Measurements from ENCODE around the gene LIMCH1. TPM values are rescaled to one million over a fixed set of nuclear protein-coding genes. Genes with fewer than 3 reads are reported as not detected.
"Not testable (repeated sequence)": the region's sequence is repeated elsewhere in the genome, so short reads cannot be mapped to it uniquely, and the experiment has no call there.

LIMCH1 gene
- total RNA-seq, 1 donor from 2014 or later, result 369 TPM

GRCh38 chr4:41644288-41644914 lies 106.4 kb downstream of the LIMCH1 start:
- Histone ChIP-seq H3K4me1 (peaks cover 16% of the 10 kb centered on the region), H3K27ac (no peak overlapping the region), H3K27me3 (no peaks in the 10 kb centered on the region), H3K4me3 (no peak overlapping the region), H3K36me3 (peaks cover 15% of the 10 kb centered on the region), H3K9me3 (no peaks in the 10 kb centered on the region)
- TF ChIP-seq CTCF (IDR thresholded peaks at IDR 0.05), result peak; percentile 81
- ATAC-seq (peak; percentile 94), DNase-seq (peak; percentile 87)
- intact Hi-C loops (cut with DNase I), result no loop called here

- Histone ChIP-seq H3K4me3 (no peak overlapping the region), H3K27ac (no peak overlapping the region), H3K36me3 (peaks cover 16% of the 10 kb centered on the region), H3K9me3 (no peaks in the 10 kb centered on the region), H3K27me3 (no peaks in the 10 kb centered on the region), H3K4me1 (peaks cover 16% of the 10 kb centered on the region)
- intact Hi-C loops (cut with DNase I), result no loop called here
- no peak for DNase-seq
- ATAC-seq, result no peak
- TF ChIP-seq CTCF (IDR thresholded peaks at IDR 0.05), result no peak
Measured at GRCh38 chr4:41644915-41645295, 106.9 kb downstream of the LIMCH1 start.

- no peak for TF ChIP-seq CTCF (IDR thresholded peaks at IDR 0.05)
- no peak for ATAC-seq
- no peak for DNase-seq
- Histone ChIP-seq H3K27ac (no peak overlapping the region), H3K36me3 (peaks cover 25% of the 10 kb centered on the region), H3K4me1 (peaks cover 13% of the 10 kb centered on the region), H3K9me3 (no peaks in the 10 kb centered on the region), H3K27me3 (no peaks in the 10 kb centered on the region), H3K4me3 (no peak overlapping the region)
- intact Hi-C loops (cut with DNase I), result no loop called here
Measured at GRCh38 chr4:41645728-41646390, 107.9 kb downstream of the LIMCH1 start.

- ATAC-seq, result no peak
Measured at GRCh38 chr4:41646862-41647261, 108.9 kb downstream of the LIMCH1 start.

GRCh38 chr4:41647383-41647782 lies 109.4 kb downstream of the LIMCH1 start:
- H3K4me3 ChIP-seq, result no peak overlapping the region
- ATAC-seq (no peak), DNase-seq (no peak)
- intact Hi-C loops (cut with DNase I), result no loop called here
- H3K36me3 ChIP-seq, result peaks cover 38% of the 10 kb centered on the region
- H3K9me3 ChIP-seq, result no peaks in the 10 kb centered on the region
- no peak overlapping the region for H3K27ac ChIP-seq
- H3K4me1 ChIP-seq, result peaks cover 13% of the 10 kb centered on the region
- TF ChIP-seq CTCF (IDR thresholded peaks at IDR 0.05), result no peak
- no peaks in the 10 kb centered on the region for H3K27me3 ChIP-seq

More at GRCh38 chr4:41646862-41647261, 108.9 kb downstream of the LIMCH1 start:
- Histone ChIP-seq H3K4me1 (peaks cover 13% of the 10 kb centered on the region), H3K27ac (no peak overlapping the region), H3K4me3 (no peak overlapping the region), H3K27me3 (no peaks in the 10 kb centered on the region), H3K9me3 (no peaks in the 10 kb centered on the region), H3K36me3 (peaks cover 34% of the 10 kb centered on the region)
- intact Hi-C loops (cut with DNase I), result no loop called here
- no peak for DNase-seq
- no peak for TF ChIP-seq CTCF (IDR thresholded peaks at IDR 0.05)

GRCh38 chr4:41651150-41651549 lies 113.2 kb downstream of the LIMCH1 start:
- ATAC-seq, result peak; percentile 81
- intact Hi-C loops (cut with DNase I), result not testable (repeated sequence)

More at GRCh38 chr4:41651150-41651549, 113.2 kb downstream of the LIMCH1 start:
- not testable (repeated sequence) for H3K27me3 ChIP-seq, H3K4me1 ChIP-seq, H3K4me3 ChIP-seq, DNase-seq, H3K9me3 ChIP-seq, H3K27ac ChIP-seq
- H3K36me3 ChIP-seq, result peaks cover 55% of the 10 kb centered on the region

Measured in upper lobe of right lung (tissue), 1 donor.